ENCODE results near the gene RNASE1.

RNASE1 gene

DNA sequence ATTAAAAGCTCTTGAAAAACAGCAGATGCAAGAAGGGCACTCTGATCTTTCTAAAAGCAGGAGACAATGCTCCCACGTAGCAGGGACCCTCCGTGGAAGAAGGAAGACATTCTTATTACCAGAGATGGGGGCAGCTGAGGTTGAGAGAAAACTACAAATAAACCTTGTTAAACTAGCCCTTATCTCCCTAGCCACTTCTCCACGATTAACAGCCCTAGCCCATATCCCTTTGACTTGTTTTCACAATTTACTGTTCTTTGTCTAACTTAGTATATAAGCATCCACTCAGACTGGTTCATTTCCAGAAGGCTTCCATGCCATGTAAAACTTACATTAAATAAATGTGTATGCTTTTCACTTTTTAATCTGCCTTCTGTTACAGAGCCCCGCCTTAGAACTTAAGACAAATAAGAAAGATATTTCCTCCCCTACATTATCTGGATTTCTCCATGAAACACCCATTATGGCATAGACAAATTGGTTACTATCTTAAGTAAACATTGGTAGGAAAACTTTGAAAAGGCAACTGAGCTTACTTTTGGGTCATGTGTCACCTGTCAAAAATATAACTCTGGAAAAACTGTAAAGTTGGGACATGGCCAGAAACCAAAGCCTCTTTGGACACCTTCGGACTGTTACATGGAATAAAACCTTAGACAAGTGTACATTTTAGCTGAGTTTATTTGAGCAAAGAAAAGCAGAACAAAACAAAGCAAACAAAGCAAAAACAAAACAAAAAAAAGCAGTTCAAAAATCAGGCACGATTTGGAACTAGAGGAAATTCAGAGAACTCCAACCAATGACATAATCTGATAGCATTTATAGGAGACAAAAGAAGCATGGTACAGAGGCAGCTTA, 4.9 kb upstream of the RNASE1 start:
- no peak for DNase-seq

DNA sequence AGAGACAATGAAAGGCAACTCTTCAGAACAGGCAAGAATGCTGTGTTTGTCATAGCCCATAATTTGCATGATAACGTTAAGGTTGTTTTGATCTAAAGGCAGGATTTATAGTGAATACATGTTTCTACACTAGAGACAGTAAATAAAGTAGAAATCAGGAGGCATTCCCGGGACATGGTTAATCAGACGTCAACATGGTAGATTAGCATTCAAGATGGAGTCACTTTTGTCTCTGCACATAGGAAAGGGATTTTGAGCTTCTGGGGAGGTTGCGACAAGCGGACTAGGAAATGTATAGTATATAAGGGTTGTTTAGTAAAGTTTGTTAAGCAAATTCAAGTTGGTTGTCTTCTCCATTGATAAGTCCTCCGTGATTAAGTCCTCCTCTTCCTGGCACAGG, 2.8 kb upstream of the RNASE1 start:
- no peak for DNase-seq

DNA sequence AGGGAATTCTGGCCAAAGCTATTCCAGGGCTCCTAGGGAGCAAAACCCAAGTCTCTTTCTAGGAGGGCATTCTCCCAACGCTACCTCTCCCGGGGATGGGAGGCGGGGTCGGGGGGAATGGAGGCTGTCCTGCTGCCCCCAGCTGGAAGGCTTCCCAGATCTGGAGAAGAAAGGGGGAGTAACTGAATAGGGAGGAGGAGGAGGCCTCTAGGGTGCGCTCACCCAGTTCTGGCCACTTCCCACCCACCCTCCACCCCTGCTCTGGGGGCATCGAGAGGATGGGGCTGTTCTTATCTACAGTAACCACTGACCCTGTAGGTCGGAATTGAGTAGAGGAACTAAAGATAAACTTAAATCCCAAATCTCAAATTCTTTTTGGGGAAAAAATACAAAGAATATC, 579 bp upstream of the RNASE1 start:
- no peak for DNase-seq

DNA sequence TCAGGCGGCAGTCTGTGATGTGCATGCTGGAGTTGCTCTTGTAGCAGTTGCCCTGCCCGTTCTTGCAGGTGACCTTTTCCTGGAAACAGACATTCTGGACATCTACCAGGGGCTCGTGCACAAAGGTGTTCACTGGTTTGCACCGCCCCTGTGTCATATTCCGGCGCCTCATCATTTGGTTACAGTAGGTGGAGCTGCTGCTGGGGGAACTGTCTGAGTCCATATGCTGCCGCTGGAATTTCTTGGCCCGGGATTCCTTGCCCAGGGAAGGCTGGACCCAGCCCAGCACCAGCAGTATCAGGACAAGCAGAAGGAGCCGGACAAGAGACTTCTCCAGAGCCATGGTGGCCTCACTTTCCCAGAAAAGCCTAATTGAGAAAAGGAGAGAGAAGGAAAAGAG, 918 bp downstream of the RNASE1 start:
- DNase-seq, result no peak

DNA sequence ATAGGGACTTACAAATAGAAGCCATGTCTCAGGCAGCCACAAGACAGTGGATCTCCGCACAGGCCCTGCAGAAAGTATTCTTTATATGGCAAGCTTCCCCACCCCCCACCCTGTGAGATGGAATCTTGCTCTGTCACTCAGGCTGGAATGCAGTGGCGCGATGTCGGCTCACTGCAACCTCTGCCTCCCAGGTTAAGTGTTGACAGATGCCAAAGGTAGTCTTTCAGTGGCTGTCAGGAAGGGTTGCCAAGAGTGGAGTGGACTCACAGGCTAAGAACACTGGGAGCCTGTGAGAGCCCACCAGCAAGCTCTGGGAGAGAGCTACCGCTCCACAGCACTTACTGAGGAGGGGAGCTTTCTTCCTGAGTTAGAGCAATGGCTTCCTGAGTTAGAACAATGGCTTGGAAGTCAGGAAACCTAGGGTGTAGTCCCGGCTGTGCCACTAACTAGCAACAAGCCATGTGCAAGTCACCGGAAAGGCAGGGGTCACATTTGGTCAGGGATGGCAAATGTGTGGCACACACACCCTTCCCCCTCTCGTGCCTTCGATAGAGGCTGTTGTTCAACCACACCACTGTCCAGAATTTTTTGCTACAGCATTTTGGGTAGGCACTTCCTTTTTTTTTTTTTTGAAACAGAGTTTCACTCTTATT, 2.6 kb downstream of the RNASE1 start:
- no peak for DNase-seq

DNA sequence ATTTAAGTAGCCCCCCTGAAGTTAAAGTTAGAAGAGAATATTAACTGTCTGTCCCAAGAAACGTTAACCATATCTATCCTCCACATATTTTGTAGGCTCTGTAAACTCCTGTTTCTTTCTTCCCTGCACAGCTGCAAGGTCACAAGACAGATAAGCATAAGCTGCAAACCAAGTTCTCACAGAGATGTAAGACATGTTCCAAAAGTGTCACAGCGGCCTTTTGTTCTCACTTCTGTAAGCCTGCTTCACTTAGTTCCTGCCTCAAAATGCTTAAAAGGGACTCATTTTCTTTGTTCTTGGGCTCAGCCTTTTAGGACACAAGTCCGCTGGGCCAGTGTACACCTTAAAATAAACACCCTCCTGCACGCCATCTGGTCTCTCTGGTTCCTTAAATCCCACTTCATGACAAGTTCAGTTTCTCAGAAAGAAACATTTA, 3.2 kb downstream of the RNASE1 start:
- no peak for DNase-seq

DNA sequence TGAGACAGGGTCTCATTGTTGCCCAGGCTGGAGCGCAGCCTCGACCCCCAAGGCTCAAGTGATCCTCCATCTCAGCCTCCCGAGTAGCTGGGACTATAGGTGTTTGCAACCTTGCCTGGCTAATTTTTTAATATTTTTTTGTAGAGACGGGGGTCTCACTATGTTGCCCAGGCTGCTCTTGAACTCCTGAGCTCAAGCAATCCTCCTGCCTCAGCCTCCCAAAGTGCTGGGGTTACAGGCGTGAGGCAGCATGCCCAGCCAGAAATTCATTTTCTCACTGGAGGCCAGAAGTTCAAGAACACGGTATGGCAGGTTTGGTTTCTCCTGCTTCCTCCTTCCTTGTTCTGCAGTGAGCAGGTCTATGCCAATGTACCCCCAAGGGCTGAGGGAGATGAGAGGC, 3.7 kb downstream of the RNASE1 start:
- DNase-seq, result no peak

DNA sequence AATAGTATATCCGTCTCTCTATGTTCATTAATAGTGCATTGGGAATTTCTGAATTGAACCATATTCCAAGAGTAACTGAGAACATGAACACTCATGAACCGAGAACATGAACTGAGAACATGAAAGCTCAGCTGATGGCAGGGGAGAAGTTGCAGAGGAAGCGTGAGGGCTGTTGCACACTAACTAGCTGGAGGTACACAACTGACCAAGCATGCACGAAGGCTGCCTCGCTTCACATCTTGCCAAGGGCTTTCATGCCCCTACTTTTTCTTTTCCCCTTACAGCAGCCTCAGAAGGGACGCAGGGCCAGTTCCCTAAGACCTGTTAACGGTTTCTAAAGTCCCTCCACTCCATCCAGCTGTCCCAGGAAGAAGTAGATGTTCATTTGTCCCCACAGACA, 4.3 kb downstream of the RNASE1 start:
- no peak for DNase-seq

DNA sequence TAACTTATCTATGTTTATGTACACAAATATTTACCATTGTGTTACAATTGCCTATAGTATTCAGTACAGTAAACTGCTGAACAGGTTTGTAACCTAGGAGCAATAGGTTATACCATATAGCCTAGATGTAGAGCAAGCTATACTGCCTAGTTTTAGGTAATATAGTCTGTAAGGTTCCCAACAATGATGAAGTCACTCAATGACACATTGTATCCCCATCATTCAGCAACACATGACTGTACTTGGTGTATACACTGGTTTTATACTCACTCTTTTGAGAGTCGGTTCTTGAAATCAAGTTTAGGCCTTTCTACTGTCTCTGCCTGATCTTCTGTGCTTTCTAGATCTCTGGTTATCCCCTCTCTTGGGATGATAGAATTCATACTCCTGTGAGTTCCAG, 5.5 kb downstream of the RNASE1 start:
- DNase-seq, result no peak

DNA sequence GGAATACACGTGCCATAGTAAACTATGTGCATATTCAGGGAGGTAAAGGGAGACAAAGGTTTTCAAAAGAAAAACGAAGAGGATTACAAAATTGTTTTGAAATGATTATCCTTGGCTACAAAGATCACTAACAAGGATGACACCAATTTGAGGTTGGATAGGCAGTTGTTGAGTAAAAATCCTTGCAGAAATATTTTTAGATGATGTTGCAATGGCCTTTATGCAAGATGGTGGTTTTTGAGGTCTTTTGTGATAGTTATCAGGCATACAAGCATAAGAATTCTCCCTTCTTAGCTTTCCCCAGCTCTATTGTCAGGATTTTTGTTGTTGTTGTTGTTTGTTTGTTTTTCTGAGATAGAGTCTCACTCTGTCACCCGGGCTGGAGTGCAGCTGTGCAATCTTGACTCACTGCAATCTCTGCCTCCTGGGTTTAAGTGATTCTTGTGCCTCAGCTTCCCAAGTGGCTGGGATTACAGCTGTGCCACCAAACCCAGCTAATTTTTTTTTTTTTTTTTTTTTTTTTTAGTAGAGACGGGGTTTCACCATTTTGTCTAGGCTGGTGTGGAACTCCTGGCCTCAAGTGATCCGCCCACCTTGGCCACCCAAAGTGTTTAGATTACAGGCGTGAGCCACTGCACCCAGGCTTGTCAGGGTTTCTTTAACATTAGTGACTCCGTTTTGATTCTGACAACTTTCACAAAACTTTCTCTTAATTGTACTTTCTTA, 7.8 kb downstream of the RNASE1 start:
- DNase-seq, result no peak

DNA sequence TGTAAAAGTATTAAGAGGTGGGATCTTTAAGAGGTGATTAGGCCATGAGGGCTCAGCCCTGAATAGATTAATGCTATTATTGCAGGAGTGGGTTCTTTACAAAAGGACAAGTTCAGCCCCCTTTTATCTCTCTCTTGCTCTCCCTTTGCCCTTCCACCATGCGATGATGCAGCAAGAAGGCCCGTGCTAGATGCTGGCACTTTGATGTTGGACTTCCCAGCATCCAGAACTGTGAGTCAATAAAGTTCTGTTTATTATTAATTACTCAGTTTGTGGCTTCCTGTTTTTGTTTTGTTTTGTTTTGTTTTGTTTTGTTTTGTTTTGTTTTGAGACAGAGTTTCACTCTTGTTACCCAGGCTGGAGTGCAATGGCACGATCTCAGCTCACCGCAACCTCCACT, 10.1 kb downstream of the RNASE1 start:
- DNase-seq, result no peak

DNA sequence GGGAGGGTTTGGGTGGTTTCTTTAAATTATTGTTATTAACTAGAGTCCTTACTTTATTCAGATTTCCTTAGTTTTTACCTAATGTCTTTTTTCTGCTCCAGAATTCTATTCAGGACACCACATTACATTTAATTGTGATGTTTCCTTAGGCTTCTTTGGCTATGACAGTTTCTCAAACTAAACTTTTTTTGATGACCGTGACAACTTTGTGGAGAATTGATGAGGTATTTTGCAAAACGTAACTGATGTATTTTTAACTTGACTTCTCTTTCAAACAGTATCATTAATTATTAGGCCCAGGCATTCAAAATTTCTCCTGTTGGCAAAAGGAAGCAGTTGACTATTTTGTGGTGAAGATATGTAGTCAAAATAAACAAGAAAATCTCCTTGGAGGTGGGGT, 11.0 kb downstream of the RNASE1 start:
- DNase-seq, result no peak

DNA sequence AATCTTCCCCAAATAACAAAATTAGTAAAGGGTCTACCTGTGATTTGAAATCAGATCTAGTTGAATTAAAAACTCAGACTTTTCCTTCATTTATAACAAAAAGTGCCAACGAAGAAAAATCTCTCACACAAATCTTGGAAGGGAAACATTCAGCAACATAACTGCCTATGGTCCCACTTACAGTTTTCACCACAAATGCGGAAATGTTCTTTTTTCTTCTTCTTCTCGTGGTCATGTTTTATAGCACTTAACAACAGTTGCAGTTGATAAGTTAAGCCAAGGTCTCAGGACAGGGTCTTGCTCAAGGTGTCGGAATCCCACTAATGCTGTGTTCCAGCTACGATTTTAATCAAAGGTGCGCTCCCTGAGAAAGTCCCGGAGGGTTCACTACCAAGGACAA, 11.5 kb downstream of the RNASE1 start:
- no peak for DNase-seq

DNA sequence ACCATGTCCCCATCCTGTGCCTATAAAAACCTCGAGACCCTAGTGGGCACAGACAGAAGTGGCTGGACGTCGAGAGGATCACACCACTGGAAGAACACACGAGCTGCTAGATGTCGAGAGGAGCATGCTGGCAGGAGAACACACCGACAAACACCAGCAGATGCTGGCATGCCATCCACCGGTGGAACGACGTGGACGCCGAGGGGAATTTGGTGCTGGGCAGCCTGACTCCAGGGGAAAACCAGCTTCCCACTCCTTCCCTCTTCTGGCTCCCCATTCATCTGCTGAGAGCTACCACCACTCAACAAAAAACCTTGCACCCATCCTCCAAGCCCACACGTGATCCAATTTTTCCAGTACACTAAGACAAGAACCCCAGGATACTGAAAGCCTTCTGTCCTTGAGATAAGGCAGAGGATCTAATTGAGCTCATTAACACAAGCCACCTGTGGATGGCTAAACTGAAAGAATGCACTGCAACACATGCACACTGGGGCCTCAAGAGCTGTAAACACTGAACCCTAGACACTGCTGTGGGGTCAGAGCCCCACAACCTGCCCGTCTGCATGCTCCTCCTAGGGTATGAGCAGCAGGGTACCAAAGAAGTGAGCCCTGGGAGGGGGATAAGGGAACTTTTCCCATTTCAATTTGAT, 12.1 kb downstream of the RNASE1 start:
- no peak for DNase-seq

DNA sequence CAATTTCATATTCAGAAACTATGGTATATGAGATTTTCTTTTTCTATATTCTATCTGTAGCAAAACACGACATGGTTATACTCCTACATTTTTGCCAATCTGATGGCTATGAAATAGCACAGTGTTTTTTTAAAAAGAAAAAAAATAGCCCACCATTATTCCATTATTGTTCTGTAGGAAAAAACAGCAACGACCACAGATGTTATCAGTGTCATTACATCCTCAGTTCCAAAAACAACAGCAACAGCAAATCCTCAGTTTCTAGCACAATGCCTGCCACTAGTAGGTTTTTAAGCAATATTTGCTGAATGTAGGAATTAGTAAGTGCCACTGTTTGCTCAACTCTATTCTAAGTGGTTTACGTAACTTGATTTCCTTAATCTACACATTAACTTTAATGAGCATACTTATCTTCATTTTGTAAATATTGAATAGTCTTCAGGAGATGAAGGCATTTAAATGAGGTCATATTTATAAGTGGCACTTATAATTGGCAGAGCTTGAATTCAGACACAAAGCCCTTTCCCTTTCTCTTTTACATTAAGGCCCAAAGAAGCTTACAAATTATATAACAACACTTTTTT, 13.3 kb downstream of the RNASE1 start:
- no peak for DNase-seq

DNA sequence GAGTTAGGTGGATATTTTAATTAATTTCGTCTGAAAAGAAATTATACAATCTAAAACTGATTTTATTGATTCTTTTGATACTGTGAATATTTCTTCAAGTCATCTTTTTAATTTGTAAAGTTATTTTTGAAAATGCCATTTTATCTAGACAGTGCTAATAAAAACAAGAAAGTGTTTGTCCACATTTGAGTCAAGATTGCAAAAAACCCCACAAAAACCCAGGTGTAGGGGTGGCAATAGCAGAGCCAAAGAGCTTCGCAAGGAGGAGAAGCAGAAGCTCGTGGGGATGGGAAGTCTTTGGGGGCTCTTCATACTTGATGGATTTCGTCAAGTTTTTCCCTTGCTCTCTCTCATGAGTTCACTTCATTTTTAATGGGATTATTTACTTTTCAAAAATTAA, 15.6 kb downstream of the RNASE1 start:
- DNase-seq, result no peak

DNA sequence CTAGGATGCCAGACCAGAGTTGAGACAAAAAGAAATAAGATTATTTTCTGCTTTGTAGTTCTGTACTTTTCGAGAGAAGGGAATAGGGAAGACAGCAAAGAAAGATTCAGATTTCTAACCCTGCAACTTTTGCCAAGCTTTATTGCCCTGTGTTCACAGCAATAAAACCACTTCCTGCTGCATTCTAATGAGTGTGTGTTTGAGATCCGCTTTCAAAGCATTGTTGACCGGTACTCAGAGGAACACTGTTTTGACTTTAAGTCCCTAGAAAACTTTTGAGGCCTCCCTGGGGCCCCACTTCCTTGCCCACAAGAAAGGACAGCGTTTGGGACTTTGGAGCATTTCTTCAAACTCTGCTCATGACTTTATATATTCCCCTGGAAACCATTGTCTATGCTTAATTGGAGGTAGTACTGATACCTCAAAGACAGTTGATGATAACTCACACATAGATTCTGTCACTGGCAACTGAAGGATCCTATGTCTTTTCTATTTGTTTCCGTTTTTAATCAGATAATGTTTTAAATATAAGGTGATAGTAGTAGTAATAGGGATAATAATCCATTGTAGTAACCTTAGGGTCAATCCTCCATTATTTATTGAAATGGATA, 20.3 kb downstream of the RNASE1 start:
- no peak for DNase-seq

DNA sequence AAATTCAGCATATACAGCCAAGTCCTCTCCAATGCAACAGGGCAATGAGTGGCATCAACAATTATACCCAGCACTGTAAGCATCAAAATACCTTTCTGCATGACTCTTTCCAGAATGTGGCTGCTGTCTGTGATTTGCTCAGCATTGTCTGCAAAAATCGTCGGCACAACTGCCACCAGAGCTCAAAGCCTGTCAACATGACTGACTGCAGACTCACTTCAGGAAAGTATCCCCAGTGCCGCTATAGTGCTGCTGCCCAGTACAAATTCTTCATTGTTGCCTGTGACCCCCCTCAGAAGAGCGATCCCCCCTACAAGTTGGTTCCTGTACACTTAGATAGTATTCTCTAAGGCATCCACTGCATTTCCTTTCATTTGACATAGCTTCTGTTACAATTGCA, 20.8 kb downstream of the RNASE1 start:
- DNase-seq, result no peak

DNA sequence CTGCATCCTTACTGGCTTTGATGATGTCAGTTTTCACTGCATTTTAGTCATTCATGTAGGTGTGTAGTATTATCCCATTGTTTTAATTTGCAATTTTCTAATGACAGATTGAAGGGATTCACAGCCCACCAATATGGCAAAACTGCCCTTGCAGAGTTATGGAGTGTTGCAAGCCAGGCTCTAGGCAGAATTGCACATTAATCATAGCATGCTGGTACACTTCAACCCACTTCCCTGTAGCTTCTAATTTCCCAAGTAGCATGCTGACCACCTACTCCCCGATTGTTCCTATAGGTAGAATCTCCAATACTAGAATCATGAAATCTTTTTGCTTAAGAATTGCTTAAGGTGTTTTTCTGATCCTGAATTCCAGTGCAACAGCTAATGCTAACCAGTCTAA, 26.7 kb downstream of the RNASE1 start:
- no peak for DNase-seq

DNA sequence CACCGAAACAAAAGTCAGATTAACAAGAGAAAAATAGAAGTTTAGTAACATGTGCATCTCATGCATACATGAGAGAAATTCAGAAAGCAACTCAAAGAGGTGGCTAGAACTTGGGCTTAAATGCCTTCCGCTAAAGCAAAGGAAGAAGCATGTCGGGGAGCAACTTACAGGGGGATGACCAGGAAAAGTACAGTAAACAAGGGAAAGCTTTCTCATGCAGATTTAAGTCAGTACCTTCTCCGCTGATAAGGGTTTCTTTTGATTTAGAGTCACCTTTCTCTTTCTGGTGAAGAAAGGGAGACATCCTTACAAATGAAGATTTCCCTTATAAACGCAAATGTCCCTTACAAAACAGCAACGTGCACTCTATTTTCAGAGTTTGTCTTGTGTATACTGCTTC, 27.6 kb downstream of the RNASE1 start:
- no peak for DNase-seq

DNA sequence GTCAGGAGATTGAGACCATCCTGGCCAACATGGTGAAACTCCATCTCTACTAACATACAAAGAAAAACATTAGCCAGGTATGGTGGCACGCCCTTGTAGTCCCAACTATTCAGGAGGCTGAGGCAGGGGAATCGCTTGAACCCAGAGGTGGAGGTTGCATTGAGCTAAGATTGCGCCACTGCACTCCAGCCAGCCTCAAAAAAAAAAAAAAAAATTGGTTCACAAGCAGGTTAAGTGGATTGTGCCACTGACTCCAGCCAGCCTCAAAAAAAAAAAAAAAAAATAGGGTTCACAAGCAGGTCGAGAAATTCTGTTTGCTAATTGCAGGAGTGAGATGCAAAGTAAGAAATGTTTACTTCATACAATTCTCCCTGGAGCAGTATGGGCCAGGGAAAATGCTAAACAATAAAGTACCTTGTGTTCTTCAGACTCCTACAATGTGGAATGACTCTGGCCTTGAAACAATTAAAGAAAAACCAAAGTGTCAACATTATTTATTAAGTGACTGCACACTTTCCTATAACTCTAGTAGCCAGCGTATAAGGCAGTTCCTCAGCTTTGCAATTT, 28.3 kb downstream of the RNASE1 start:
- no peak for DNase-seq

DNA sequence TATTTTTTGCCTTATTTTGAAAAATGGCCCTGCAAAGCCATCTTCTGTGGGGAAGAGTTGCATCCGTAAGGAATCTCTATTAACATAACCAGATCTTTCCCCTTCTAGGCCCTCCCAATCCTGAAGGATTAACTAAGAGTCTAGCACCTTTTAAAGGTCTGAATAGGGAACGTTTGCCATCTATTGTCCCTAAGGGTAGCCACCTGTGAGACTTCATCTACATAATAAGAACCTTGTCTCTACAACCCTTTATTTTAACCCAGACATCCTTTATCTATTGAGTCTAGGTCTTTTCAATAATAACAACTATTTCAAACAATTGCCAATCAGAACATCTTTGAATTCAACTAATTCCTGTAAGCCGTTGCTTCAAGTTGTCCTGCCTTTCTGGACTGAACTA, 30.0 kb downstream of the RNASE1 start:
- DNase-seq, result no peak

Measured in activated CD4-positive, alpha-beta T cell treated with anti-CD3 and anti-CD28 coated beads for 1 hour (primary cell).